ENCODE results near the gene FARSB.

The FARSB gene

GRCh38 chr2:222545823-222546795 is 109.8 kb downstream of the FARSB start:
- no peak for DNase-seq (ENCODE audit: low read depth)
- H3K4me3 ChIP-seq (ENCODE audit: low read depth, low read length), result no peak overlapping the region
- TF ChIP-seq, protein P1, sequence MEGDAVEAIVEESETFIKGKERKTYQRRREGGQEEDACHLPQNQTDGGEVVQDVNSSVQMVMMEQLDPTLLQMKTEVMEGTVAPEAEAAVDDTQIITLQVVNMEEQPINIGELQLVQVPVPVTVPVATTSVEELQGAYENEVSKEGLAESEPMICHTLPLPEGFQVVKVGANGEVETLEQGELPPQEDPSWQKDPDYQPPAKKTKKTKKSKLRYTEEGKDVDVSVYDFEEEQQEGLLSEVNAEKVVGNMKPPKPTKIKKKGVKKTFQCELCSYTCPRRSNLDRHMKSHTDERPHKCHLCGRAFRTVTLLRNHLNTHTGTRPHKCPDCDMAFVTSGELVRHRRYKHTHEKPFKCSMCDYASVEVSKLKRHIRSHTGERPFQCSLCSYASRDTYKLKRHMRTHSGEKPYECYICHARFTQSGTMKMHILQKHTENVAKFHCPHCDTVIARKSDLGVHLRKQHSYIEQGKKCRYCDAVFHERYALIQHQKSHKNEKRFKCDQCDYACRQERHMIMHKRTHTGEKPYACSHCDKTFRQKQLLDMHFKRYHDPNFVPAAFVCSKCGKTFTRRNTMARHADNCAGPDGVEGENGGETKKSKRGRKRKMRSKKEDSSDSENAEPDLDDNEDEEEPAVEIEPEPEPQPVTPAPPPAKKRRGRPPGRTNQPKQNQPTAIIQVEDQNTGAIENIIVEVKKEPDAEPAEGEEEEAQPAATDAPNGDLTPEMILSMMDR (IDR thresholded peaks at IDR 0.05; ENCODE audit: control insufficient read depth, extremely low read depth, insufficient read depth), result no peak

DNA sequence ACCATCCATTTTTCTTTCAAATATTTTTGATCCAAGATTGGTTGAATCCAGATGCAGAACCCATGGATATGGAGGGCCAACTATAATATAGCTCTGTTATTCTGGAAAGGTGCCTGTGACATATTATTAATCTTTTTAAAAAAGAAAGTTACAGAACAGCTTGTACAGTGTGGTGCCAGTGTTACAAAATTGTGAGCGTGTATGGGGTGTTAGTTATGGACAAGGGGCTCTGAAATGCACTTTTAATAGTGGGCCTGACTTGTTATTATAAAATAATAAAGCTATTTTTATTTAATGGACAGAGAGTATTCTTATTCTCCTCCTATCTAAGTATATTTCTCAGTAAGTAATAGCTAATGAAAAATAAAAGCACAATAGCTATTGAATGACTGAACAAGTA is 111.2 kb downstream of the FARSB start:
- TF ChIP-seq, protein P1 (IDR thresholded peaks at IDR 0.05; ENCODE audit: control insufficient read depth, extremely low read depth, insufficient read depth), result no peak
- DNase-seq (ENCODE audit: low read depth), result no peak
- H3K4me3 ChIP-seq (ENCODE audit: low read depth, low read length), result no peak overlapping the region

DNA sequence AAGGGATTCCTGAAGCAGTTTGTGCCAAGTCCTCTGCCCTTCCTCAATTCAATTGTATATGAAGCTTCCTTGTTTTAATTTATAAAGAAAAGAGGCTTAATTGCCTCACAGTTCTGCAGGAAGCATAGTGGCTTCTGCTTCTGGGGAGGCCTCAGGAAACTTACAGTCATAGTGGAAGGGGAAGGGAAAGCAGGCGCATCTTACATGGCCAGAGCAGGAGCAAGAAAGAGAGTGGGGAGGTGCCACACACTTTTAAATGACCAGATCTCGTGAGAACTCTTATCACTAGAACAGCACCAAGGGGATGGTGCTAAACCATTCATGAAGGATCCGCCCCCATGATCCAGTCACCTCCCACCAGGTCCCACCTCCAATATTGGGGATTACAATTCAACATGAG is 117.4 kb downstream of the FARSB start:
- no peak overlapping the region for H3K4me3 ChIP-seq (ENCODE audit: low read depth, low read length)
- TF ChIP-seq, protein P1 (IDR thresholded peaks at IDR 0.05; ENCODE audit: control insufficient read depth, extremely low read depth, insufficient read depth), result no peak
- DNase-seq (ENCODE audit: low read depth), result no peak

- no peak for DNase-seq (ENCODE audit: low read depth)
- no peak overlapping the region for H3K4me3 ChIP-seq (ENCODE audit: low read depth, low read length)
- TF ChIP-seq, protein P1 (IDR thresholded peaks at IDR 0.05; ENCODE audit: control insufficient read depth, extremely low read depth, insufficient read depth), result no peak
Measured at GRCh38 chr2:222535477-222535876, 120.4 kb downstream of the FARSB start.

DNA sequence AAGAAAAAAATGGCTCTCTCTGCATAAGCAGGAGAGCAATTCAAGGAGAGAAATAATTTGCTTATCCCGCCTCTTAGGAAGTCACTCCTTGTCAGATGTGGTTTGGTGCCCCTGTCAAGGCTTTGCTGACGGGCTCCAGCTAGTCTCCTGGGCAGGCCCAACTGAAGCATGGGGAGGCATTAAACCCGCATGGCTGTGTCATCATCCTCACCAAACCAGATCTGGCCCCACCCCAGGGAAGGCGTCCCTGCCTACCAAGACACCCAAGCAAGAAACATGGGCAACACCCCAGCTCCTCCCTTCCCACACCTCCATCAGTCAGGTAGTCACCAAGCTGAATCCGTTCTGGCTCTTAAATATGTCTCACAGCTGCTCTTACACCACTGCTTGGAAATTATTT is 123.6 kb downstream of the FARSB start:
- DNase-seq (ENCODE audit: low read depth), result no peak
- H3K4me3 ChIP-seq (ENCODE audit: low read depth, low read length), result no peak overlapping the region
- TF ChIP-seq, protein P1 (IDR thresholded peaks at IDR 0.05; ENCODE audit: control insufficient read depth, extremely low read depth, insufficient read depth), result no peak

GRCh38 chr2:222526480-222527277 is 129.2 kb downstream of the FARSB start:
- no peak for DNase-seq (ENCODE audit: low read depth)
- H3K4me3 ChIP-seq (ENCODE audit: low read depth, low read length), result no peak overlapping the region
- TF ChIP-seq, protein P1 (IDR thresholded peaks at IDR 0.05; ENCODE audit: control insufficient read depth, extremely low read depth, insufficient read depth), result no peak

Measured in LNCaP clone FGC (cell line).